ENCODE data around the gene ECE1. TPM values are rescaled to one million over a fixed set of nuclear protein-coding genes. Genes with fewer than 3 reads are reported as not detected.

Gene ECE1
- total and polyA plus RNA-seq, 9 of the 15 experiments (the other 6 are each of a cell fraction or from before 2014, with no cell fraction given): 0.56 to 34.8 (median 11.0) TPM

DNA sequence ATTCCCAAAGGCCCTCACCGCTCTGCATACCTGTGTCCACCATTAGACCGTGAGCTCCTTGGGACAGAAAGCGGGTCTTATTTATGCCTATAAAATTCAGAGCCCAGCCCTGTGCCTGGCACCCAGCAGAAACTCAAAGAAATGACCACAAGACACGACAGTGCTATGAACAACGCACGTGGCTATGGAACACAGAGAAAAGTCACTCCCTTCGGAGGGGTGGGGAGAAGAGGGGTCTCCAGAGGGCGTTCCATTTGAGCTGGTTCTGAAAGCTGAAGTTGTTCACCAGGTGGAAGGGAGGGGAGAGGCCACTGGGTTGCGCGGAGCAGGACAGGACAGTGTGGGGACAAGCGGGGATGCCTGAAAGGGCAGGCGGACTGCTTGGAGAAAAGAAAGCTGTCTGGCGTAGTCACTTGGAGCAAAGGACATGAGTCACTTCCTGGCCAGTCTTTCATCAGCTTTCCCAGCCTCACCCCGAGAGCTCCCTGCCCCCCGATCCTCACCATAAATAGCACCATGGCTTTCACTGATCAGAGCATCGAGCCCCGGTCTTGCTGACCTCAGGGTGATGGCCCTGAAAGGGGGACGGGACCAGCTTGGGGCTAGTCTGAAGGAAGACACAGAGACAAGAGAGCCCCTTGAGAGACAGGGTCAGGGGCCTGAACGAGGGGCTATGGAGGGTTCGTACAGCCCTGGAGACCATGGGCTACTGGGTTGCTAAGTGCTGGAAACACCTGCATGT, 28.5 kb downstream of the ECE1 start (continued):
- TF ChIP-seq ZNF124 (CRISPR knock-in tag; IDR thresholded peaks at IDR 0.05) (no peak), GABPB1 (CRISPR knock-in tag; IDR thresholded peaks at IDR 0.05) (peak; percentile 61), HNRNPUL1 (IDR thresholded peaks at IDR 0.05; ENCODE audit: low read length) (no peak), RAD51 (IDR thresholded peaks at IDR 0.05; ENCODE audit: borderline replicate concordance, low read depth) (no peak), PRPF4 (IDR thresholded peaks at IDR 0.05; ENCODE audit: insufficient read depth, low read depth, low read length, poor library complexity, severe bottlenecking) (no peak), COPS2 (conservative IDR thresholded peaks at IDR 0.05) (no peak), MTA3 (IDR thresholded peaks at IDR 0.05; ENCODE audit: borderline replicate concordance) (peak; percentile 48; the same call in 1 of the 2 replicates), PYGO2 (tag; IDR thresholded peaks at IDR 0.05) (peak; percentile 58; the same call in 1 of the 2 replicates), PHB2 (IDR thresholded peaks at IDR 0.05; ENCODE audit: low read depth) (no peak), GATAD2B (IDR thresholded peaks at IDR 0.05; ENCODE audit: borderline replicate concordance) (no peak), SIN3B (IDR thresholded peaks at IDR 0.05; ENCODE audit: low read depth) (no peak), DIDO1 (tag; IDR thresholded peaks at IDR 0.05; ENCODE audit: low read depth) (no peak), BRD9 (IDR thresholded peaks at IDR 0.05; ENCODE audit: low read depth, partially characterized antibody) (peak; percentile 55), BRF1 (IDR thresholded peaks at IDR 0.05; ENCODE audit: borderline replicate concordance, extremely low read depth, insufficient read length) (no peak), STAT5B (CRISPR knock-in tag; IDR thresholded peaks at IDR 0.05) (no peak)
- TF ChIP-seq, protein P1, sequence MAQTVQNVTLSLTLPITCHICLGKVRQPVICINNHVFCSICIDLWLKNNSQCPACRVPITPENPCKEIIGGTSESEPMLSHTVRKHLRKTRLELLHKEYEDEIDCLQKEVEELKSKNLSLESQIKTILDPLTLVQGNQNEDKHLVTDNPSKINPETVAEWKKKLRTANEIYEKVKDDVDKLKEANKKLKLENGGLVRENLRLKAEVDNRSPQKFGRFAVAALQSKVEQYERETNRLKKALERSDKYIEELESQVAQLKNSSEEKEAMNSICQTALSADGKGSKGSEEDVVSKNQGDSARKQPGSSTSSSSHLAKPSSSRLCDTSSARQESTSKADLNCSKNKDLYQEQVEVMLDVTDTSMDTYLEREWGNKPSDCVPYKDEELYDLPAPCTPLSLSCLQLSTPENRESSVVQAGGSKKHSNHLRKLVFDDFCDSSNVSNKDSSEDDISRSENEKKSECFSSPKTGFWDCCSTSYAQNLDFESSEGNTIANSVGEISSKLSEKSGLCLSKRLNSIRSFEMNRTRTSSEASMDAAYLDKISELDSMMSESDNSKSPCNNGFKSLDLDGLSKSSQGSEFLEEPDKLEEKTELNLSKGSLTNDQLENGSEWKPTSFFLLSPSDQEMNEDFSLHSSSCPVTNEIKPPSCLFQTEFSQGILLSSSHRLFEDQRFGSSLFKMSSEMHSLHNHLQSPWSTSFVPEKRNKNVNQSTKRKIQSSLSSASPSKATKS (CRISPR knock-in tag; IDR thresholded peaks at IDR 0.05): no peak
- TF ChIP-seq, protein P2, sequence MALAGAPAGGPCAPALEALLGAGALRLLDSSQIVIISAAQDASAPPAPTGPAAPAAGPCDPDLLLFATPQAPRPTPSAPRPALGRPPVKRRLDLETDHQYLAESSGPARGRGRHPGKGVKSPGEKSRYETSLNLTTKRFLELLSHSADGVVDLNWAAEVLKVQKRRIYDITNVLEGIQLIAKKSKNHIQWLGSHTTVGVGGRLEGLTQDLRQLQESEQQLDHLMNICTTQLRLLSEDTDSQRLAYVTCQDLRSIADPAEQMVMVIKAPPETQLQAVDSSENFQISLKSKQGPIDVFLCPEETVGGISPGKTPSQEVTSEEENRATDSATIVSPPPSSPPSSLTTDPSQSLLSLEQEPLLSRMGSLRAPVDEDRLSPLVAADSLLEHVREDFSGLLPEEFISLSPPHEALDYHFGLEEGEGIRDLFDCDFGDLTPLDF (CRISPR knock-in tag; IDR thresholded peaks at IDR 0.05): no peak
- TF ChIP-seq, protein P3, sequence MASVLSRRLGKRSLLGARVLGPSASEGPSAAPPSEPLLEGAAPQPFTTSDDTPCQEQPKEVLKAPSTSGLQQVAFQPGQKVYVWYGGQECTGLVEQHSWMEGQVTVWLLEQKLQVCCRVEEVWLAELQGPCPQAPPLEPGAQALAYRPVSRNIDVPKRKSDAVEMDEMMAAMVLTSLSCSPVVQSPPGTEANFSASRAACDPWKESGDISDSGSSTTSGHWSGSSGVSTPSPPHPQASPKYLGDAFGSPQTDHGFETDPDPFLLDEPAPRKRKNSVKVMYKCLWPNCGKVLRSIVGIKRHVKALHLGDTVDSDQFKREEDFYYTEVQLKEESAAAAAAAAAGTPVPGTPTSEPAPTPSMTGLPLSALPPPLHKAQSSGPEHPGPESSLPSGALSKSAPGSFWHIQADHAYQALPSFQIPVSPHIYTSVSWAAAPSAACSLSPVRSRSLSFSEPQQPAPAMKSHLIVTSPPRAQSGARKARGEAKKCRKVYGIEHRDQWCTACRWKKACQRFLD (CRISPR knock-in tag; IDR thresholded peaks at IDR 0.05): peak; percentile 92
- TF ChIP-seq, protein P4, sequence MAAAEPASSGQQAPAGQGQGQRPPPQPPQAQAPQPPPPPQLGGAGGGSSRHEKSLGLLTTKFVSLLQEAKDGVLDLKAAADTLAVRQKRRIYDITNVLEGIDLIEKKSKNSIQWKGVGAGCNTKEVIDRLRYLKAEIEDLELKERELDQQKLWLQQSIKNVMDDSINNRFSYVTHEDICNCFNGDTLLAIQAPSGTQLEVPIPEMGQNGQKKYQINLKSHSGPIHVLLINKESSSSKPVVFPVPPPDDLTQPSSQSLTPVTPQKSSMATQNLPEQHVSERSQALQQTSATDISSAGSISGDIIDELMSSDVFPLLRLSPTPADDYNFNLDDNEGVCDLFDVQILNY (CRISPR knock-in tag; IDR thresholded peaks at IDR 0.05): no peak
- TF ChIP-seq, protein P5, sequence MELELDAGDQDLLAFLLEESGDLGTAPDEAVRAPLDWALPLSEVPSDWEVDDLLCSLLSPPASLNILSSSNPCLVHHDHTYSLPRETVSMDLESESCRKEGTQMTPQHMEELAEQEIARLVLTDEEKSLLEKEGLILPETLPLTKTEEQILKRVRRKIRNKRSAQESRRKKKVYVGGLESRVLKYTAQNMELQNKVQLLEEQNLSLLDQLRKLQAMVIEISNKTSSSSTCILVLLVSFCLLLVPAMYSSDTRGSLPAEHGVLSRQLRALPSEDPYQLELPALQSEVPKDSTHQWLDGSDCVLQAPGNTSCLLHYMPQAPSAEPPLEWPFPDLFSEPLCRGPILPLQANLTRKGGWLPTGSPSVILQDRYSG (tag; conservative IDR thresholded peaks at IDR 0.05; ENCODE audit: low read depth): no peak
